CD14-positive monocyte (primary cell): ENCODE results near the gene KCNIP3. TPM values are rescaled to one million over a fixed set of nuclear protein-coding genes. Genes with fewer than 3 reads are reported as not detected.

ENCODE experiments used
- DNase-seq, 3 donors: peaks; one replicate each; pipeline ENCODE4 v3.0.0-alpha.2; 2011 to 2022
- H2AFZ ChIP-seq: 2 replicates; pipeline ENCODE4 v1.6.0; 2012; ENCODE audit warnings: mild to moderate bottlenecking, low read depth, low read length, inconsistent platforms; ENCODE audit not compliant: insufficient read depth, poor library complexity, severe bottlenecking
- H3K27ac ChIP-seq, 2 donors: 1 replicate in 1 of 2; 2 replicates in 1 of 2; pipeline ENCODE4 v1.5.1; 2012 to 2013; ENCODE audit warnings: low read length in 2 of 2, control low read depth in 1 of 2, inconsistent platforms in 1 of 2, low read depth in 1 of 2, mild to moderate bottlenecking in 1 of 2
- H3K27me3 ChIP-seq, 2 donors: one replicate each; pipeline versions ENCODE4 v1.6.0 to v1.6.1; 2011 to 2013; ENCODE audit warnings: low read length in 2 of 2; ENCODE audit not compliant: control insufficient read depth in 2 of 2, insufficient read depth in 2 of 2
- H3K36me3 ChIP-seq, 2 donors: replicated peaks in 1 of 2; 1 replicate in 1 of 2; 2 replicates in 1 of 2; pipeline versions ENCODE4 v1.5.1 to v1.6.1; 2012 to 2013; ENCODE audit warnings: low read length in 2 of 2, control low read depth in 1 of 2, inconsistent platforms in 1 of 2, mild to moderate bottlenecking in 1 of 2; ENCODE audit not compliant: insufficient read depth in 2 of 2, control insufficient read depth in 1 of 2
- H3K4me1 ChIP-seq, 2 donors: 1 replicate in 1 of 2; 2 replicates in 1 of 2; pipeline versions ENCODE4 v1.5.1 to v1.6.1; 2012 to 2013; ENCODE audit warnings: low read length in 2 of 2, control low read depth in 1 of 2, inconsistent platforms in 1 of 2, mild to moderate bottlenecking in 1 of 2, moderate library complexity in 1 of 2; ENCODE audit not compliant: insufficient read depth in 2 of 2, control insufficient read depth in 1 of 2
- H3K4me2 ChIP-seq: replicated peaks from 2 replicates; pipeline ENCODE3; 2012; ENCODE audit warnings: low read length, moderate library complexity, mild to moderate bottlenecking; ENCODE audit not compliant: poor library complexity, severe bottlenecking; ENCODE audit errors: extremely low read depth
- H3K4me3 ChIP-seq, 3 experiments: fragments of 200-600 bp in 1 of 3; sonication (generic) in 1 of 3; replicated peaks in 1 of 3; 1 replicate in 2 of 3; 2 replicates in 1 of 3; pipeline ENCODE4 v1.5.1; 2011 to 2013; ENCODE audit warnings: low read length in 3 of 3, mild to moderate bottlenecking in 3 of 3, control low read depth in 2 of 3, low read depth in 2 of 3, inconsistent platforms in 1 of 3, moderate library complexity in 1 of 3
- H3K79me2 ChIP-seq: 2 replicates; pipeline ENCODE4 v1.6.0; 2012; ENCODE audit warnings: mild to moderate bottlenecking, control low read depth, inconsistent platforms, low read length, moderate library complexity; ENCODE audit not compliant: insufficient read depth
- H3K9ac ChIP-seq: 2 replicates; pipeline ENCODE4 v1.6.0; 2017; ENCODE audit warnings: low read length, mild to moderate bottlenecking; ENCODE audit not compliant: insufficient read depth, poor library complexity, severe bottlenecking
- H3K9me3 ChIP-seq, 2 donors: replicated peaks in 1 of 2; 1 replicate in 1 of 2; 2 replicates in 1 of 2; pipeline versions ENCODE4 v1.5.1 to v1.6.1; 2012 to 2013; ENCODE audit warnings: low read length in 2 of 2, control low read depth in 1 of 2; ENCODE audit not compliant: control insufficient read depth in 1 of 2, insufficient read depth in 1 of 2
- H4K20me1 ChIP-seq: 2 replicates; pipeline ENCODE4 v1.6.0; 2012; ENCODE audit warnings: mild to moderate bottlenecking, low read length, control low read depth, moderate library complexity; ENCODE audit not compliant: insufficient read depth
- H3K27ac Mint-ChIP-seq, 7 donors: one replicate each; pipeline ENCODE4 v1.8.0; 2020; ENCODE audit warnings: mild to moderate bottlenecking in 7 of 7, mixed read lengths in 7 of 7, moderate library complexity in 6 of 7, inconsistent platforms in 2 of 7
- H3K27me3 Mint-ChIP-seq, 3 donors: one replicate each; pipeline ENCODE4 v1.8.0; 2021 to 2022; ENCODE audit warnings: low read depth in 3 of 3, mild to moderate bottlenecking in 3 of 3, mixed read lengths in 3 of 3, moderate library complexity in 3 of 3, inconsistent platforms in 1 of 3
- H3K36me3 Mint-ChIP-seq, 2 donors: one replicate each; pipeline ENCODE4 v1.8.0; 2020; ENCODE audit warnings: mixed read lengths in 2 of 2, inconsistent platforms in 1 of 2, mild to moderate bottlenecking in 1 of 2
- H3K4me1 Mint-ChIP-seq: one replicate; pipeline ENCODE4 v1.8.0; 2020; ENCODE audit warnings: mild to moderate bottlenecking, mixed read lengths
- H3K4me3 Mint-ChIP-seq, 2 donors: one replicate each; pipeline ENCODE4 v1.8.0; 2020; ENCODE audit warnings: mild to moderate bottlenecking in 2 of 2, mixed read lengths in 2 of 2, moderate library complexity in 1 of 2
- H3K9me3 Mint-ChIP-seq, 7 donors: one replicate each; pipeline ENCODE4 v1.8.0; 2020 to 2022; ENCODE audit warnings: mixed read lengths in 7 of 7, mild to moderate bottlenecking in 6 of 7, moderate library complexity in 6 of 7, inconsistent platforms in 2 of 7
- WGBS: methylation state at CpG from one replicate; pipeline ENCODE4 v1.1.5; 2013; ENCODE audit warnings: missing lambda C conversion rate; ENCODE audit not compliant: insufficient coverage; 5-methylcytosine and 5-hydroxymethylcytosine counted together
- intact Hi-C, 2 donors: fragments of 100-400 bp; cut with micrococcal nuclease; formaldehyde crosslinking; loops; one replicate each; pipeline versions ENCODE4 v1.15.0 to v1.15.1; 2023
- polyA plus RNA-seq, 3 donors: library from polyadenylated mRNA; depleted of rRNA in 1 of 3; unstranded in 2 of 3; stranded (reverse) in 1 of 3; fragments of 300-500 nt in 2 of 3; fragments of >200 nt in 1 of 3; fragmentation: Illumina TruSeq in 2 of 3; gene quantifications; 1 replicate in 2 of 3; 2 replicates in 1 of 3; pipeline ENCODE4 v1.2.3, GENCODE V29; 2012 to 2021
- TF ChIP-seq, protein P1 (sequence below): fragments of 200-600 bp; IDR thresholded peaks from one replicate; pipeline ENCODE4 v1.8.0; 2022; ENCODE audit warnings: antibody characterized with exemption, mild to moderate bottlenecking

The KCNIP3 gene
- polyA plus RNA-seq, 3 donors: not detected

DNA sequence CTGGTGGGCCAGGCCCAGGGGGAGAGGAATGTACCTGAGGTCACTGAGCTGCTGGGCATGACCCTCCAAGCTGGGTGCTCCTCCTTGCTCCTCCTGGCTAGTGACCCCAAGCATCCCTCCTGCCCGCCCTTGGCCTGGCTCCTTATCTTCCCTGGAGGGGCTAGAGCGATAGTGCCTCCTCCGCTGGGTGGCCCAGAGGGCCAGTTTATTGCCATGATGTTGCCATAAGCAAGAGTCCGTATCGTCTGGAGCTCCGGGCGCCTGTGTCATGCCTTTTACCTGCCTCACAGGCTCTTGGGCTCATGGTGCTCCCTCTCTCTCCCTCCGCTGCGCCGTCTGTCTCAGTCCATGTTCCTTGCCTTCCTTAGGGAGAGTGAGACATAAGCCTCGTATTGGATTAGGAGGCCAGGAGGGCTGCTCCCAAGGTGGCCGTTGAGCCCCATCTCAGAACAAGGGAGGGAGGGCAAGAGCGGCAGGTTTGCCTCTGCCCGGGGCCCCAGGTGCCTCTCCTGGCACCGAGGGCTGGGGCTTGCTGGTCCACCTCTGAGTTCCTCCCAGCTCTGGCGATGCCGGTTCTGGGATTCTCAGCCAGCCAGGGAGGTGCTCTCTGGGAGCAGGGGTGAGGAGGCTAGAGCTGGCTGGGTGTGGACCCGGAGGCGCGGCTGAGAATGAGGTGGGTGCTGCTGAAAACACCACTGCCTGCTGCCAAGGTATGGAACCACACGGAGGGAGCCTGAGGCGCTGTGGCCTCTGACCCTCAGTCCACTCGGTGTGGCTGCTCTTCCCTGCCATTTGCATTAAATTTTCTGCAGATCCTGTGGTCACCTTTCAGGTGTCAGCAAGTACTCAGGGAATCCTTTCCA, 22.6 kb downstream of the KCNIP3 start:
- peaks cover 1 to 2% (median 2%) of the 10 kb centered on the region in 3 donors for H3K27me3 Mint-ChIP-seq
- H3K27ac Mint-ChIP-seq: no peak overlapping the region
- H3K27ac ChIP-seq: no peak overlapping the region
- DNase-seq: no peak
- H4K20me1 ChIP-seq: no peaks in the 10 kb centered on the region
- no peaks in the 10 kb centered on the region for H3K9me3 ChIP-seq
- H3K4me1 Mint-ChIP-seq: no peaks in the 10 kb centered on the region
- no peak overlapping the region for H3K4me3 ChIP-seq
- H3K36me3 Mint-ChIP-seq: no peaks in the 10 kb centered on the region
- no peak overlapping the region for H2AFZ ChIP-seq
- WGBS: 93% methylated on average over 18 of the region's 23 CpGs
- no peaks in the 10 kb centered on the region for H3K4me1 ChIP-seq
- no peak overlapping the region for H3K9ac ChIP-seq
- H3K4me3 Mint-ChIP-seq: no peak overlapping the region
- no peaks in the 10 kb centered on the region for H3K27me3 ChIP-seq
- no peaks in the 10 kb centered on the region for H3K79me2 ChIP-seq
- no peak overlapping the region for H3K4me2 ChIP-seq
- H3K9me3 Mint-ChIP-seq: no peaks in the 10 kb centered on the region
- intact Hi-C loops: no loop called here
- H3K36me3 ChIP-seq: no peaks in the 10 kb centered on the region
- TF ChIP-seq, protein P1, sequence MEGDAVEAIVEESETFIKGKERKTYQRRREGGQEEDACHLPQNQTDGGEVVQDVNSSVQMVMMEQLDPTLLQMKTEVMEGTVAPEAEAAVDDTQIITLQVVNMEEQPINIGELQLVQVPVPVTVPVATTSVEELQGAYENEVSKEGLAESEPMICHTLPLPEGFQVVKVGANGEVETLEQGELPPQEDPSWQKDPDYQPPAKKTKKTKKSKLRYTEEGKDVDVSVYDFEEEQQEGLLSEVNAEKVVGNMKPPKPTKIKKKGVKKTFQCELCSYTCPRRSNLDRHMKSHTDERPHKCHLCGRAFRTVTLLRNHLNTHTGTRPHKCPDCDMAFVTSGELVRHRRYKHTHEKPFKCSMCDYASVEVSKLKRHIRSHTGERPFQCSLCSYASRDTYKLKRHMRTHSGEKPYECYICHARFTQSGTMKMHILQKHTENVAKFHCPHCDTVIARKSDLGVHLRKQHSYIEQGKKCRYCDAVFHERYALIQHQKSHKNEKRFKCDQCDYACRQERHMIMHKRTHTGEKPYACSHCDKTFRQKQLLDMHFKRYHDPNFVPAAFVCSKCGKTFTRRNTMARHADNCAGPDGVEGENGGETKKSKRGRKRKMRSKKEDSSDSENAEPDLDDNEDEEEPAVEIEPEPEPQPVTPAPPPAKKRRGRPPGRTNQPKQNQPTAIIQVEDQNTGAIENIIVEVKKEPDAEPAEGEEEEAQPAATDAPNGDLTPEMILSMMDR: no peak

DNA sequence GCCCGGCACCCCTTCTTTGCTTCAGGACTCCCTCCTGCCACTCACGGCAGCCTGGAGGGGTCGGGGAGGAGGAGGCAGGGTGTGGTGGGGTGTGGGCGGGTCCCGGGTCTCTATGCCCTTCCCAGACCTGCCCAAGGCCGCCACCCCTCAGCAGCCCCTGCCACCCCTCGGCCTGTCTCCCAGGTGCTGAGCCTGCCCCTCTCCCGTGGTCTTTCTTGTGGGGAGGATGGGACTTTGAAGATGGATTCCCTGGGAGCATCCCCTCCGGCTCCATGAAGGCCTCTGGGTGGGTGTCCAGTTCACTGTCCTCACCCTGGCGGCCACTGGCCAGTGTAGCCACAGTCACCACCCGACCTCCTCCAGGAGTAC, 23.2 kb downstream of the KCNIP3 start:
- Histone ChIP-seq H4K20me1 (no peaks in the 10 kb centered on the region), H3K27me3 (no peaks in the 10 kb centered on the region), H3K27ac (no peak overlapping the region), H3K4me2 (no peak overlapping the region), H3K9me3 (no peaks in the 10 kb centered on the region), H3K79me2 (no peaks in the 10 kb centered on the region), H2AFZ (no peak overlapping the region), H3K4me1 (no peaks in the 10 kb centered on the region), H3K9ac (no peak overlapping the region), H3K4me3 (no peak overlapping the region), H3K36me3 (no peaks in the 10 kb centered on the region)
- 87% methylated on average over 3 of the region's 11 CpGs for WGBS
- H3K36me3 Mint-ChIP-seq: no peaks in the 10 kb centered on the region
- H3K4me1 Mint-ChIP-seq: no peaks in the 10 kb centered on the region
- peaks cover 0 to 1% (median 0%) of the 10 kb centered on the region in 7 donors for H3K9me3 Mint-ChIP-seq
- H3K4me3 Mint-ChIP-seq: no peak overlapping the region
- intact Hi-C loops: no loop called here
- no peak overlapping the region for H3K27ac Mint-ChIP-seq
- peaks cover 1 to 4% (median 2%) of the 10 kb centered on the region in 3 donors for H3K27me3 Mint-ChIP-seq
- TF ChIP-seq, protein P1: no peak
- no peak for DNase-seq
